HG02852 (cell line): Measurements from ENCODE around the gene POU2AF1.

Experiments
- ATAC-seq: cut with Tn5 transposase; IDR thresholded peaks from one replicate; pipeline ENCODE4 v1.9.1; 2021; ENCODE audit warnings: mild to moderate bottlenecking, moderate library complexity; ENCODE audit not compliant: unreplicated experiment

POU2AF1 gene

DNA sequence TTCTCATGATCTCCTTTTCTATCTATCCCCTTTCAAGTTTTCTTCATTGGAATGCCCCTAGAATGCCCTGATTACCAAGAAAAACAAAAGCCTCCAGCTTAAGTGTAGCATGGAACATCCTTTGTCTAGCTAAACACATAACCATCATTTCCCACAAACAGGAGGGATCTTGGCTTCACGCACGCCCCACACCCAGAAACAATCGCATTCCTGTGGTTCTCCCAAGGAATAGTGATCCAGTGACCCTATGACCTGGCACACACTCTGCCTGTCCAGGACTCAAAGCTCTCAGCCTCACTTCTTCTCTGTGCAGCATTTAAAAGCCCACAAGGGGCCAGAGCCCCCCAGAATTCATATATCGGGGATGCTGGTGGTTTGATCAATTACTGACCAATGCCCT lies 9.3 kb upstream of the POU2AF1 start:
- no peak for ATAC-seq

DNA sequence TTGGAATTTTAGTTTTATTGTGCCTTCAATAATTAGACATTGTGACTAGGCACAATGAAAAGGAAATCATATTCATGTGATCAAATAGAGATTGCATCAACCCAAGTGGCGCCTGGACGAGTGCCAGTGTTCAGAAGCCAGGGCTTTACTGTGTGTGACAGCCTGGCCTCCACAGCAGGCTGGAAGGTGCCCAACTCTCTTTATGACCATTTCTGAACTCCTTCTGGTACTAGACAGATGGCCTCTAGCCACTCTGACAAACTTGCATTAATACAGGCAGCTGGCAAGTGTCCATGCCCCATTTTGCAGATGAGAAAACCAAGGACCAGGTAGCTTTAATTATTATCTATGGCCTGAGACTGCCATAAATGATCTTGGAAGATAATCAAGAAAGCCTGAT lies 8.3 kb upstream of the POU2AF1 start:
- no peak for ATAC-seq

DNA sequence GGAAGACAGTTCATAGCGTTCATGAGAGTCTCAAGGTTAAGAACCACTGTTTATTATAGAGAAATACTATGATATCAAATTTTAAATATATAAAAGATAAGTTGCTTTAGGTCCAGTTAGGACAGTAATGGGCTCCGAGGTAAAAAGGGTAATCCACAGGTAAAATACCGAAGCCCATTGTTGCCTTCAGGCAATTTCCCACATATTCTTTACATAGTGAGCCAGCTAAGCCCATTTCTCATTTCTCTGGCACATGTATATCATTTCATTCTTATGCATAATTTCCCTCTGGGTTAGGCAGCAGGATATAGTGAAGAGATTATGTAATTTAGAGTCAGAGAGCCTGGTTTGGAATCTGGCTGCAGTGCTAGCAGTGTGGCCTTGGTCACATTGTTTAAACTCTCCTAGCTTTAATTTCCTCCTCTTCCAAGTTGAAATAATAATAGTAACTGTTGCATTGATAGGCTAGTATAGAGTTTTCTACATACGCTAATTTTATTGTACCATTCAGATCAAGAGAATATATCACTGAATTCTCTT lies 7.6 kb upstream of the POU2AF1 start:
- no peak for ATAC-seq

DNA sequence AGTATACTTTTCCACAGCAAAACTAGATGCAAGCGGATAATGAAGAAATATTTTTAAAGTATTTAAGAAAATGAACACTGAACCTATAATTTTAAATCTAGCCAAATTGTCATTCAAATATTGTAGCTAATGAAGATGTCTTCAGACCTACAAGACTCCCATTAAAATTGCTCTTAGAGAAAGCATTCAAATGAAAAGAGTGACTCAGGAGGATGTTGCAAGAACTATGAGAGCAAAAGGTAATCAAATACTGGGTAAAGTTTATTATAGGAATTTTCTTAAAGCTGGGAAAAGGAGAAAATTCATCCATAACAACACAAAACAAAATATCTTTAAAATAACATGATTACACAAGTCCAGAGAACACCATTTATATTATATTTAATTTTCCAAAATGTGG lies 5.4 kb upstream of the POU2AF1 start:
- no peak for ATAC-seq

DNA sequence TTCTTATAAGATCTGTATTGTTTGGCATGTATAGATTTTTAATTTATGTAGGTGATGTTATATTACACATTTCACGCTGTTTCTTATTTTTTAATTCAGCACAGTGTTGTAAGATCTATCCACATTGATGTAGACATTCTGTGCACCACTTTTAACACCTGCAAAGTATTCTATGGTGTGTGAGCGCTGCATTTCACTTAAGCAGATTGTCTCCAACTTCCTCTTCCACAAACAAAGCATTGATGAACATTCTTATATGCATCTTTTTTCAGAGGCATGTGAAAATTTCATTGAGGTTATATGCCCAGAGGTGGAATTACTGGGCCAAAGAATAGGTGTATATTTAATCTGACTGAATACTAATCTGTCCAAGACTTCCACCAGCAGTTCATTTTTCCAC lies 3.4 kb upstream of the POU2AF1 start:
- no peak for ATAC-seq

DNA sequence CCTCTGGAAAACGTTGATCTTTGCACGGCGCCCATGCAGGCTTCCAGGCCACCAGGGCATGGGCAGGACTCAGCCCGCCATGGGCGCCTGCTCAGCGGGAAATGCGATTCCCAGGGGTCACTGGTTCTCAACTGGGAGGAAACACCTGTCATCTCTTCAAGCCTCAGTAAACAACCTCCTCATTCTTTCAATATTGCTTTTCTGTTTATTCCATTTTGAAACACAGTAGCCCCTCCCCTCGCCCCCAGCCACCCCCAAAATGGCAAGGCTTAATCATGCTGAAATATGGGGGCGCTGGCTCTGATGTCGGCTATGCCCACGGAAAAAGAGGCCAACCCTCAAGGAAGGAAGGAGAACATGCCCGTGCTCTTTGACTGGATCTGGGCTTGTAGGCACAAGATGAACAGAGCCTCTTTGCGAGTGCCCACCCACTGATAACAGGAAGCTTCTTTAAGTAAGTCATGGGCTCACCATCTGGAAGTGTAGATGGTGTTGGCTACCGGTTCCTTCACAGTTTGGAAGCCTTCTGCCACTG lies 594 bp upstream of the POU2AF1 start:
- peak; percentile 34 for ATAC-seq

DNA sequence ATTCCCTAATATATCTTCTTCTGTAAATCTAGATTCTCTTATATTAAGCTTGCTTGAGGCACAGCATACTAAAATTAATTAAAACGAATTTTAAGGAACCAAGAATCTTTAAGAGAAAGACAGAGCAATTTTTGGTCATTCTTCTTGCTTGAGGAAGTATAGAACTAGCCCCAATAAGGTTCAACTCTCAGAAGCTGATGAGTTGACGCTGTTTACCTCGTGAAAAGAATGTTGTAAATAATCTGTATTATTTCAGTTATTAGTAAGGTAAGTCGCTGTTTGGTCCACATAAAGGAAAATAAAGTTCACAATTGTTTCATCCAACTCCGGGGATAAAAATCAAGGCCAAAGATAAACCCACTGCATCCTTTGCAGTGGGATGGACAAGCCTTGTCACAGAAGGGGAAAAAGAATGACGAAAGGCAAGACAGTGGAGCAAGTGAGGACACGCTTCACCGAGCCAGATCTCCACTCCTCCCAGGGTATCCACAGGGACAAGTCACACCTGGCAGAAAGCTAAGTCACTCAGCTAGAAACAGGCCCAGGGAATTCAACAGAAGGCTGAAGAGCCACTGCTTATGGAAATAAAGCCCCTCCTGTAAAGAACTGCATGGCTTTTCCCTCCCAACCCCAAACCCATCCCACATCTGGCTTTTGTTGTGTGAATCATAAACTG lies 752 bp downstream of the POU2AF1 start:
- ATAC-seq = peak; percentile 4

DNA sequence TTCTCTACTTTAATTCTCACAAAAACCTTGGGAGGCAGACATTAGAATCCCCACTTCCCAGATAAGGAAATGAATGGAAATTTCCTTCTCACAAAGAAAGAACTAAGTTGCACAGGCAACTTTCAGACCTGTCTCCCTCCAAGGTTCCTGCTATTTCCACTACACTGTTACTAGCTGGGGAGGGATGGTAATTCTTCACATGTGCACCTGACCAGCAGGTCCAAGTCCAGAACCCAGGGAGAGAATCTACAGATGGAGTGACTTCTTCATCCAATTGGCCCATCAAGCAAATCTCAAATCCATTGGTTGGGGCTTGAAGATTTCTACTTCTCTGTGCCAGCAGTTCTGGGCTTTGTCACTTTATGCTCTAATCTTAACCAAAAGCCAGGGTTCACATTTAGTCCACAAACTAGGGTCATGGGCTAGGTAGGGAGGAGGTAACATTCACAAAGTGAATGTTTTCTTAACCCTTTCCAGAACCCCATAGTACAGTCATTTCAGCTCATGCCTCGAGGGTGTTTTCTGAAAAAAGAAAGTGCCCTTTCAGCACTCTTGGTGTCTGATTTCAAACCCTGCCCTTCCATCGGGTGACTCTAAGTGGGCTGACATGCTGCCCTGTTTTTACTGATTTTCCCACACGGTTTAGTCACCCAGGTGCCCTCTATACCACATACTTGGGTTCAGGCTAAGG lies 2.7 kb downstream of the POU2AF1 start:
- ATAC-seq = no peak

DNA sequence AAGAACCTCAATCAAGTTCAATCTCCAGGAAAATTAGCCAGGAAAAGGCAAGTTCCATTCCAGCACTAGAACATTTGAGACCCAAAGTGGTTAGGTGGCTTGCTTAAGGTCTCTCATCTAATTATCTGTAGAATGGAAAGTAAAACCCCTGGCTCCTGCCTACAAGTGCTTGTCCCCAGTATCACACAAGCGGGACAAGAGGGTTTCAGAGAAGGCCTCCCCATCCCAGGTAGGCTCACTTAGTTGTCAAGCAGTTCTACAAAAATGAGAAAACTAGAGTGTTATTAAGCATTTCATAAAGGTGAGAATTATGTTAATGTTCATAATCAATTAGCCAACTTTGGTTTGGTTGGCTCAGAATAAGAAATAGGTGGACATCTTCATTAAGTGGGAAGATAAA lies 5.5 kb downstream of the POU2AF1 start:
- ATAC-seq = no peak

DNA sequence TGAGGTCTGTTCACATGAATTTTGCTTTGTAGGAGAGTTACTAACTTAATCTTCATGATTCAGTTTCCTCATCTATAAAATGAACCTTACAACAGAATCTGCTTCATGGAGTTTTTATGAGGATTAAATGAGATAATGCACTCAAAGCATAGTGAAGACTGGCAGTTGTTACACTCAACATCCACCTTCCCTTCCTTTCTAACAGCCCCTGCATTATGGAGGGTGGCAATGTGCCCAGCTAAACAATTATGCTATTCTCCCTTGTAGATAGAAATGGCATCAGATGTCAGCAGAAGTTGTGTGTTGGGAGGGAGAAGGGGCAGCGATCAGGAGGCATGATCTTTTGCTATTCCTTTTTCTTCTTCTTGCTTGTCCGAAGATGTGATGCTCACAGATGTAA lies 6.5 kb downstream of the POU2AF1 start:
- no peak for ATAC-seq

DNA sequence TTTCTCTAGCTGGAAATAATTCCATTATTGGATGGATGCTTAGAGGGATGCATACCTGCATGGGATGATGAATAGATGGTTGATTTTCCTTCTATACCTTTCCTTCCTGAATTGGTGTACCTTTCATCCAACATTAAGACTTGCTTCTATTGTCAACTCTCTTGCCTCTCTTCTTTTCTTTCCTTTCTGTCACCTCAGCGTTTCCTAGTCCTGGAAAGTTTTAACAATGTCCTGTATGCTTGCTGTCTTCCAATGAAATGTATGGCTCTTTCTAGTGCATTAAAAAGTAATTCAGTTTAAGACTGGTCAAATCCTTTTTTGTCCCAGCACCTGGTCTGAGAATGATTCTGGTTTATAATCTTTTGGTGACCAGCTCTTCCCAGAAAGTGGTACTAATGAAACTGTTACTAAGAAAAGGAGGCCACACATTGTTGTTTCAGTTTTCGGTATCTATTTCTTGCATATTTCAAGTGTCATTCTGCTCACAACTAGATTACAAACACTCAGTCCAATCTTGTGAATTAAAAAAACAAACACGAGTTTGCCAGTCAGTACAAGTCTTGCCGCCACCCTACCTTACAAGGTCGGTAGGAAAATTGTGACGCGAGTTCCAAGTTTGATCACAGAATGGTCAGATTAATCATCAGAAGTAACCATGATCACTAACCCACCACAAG lies 8.0 kb downstream of the POU2AF1 start:
- ATAC-seq = peak; percentile 28

DNA sequence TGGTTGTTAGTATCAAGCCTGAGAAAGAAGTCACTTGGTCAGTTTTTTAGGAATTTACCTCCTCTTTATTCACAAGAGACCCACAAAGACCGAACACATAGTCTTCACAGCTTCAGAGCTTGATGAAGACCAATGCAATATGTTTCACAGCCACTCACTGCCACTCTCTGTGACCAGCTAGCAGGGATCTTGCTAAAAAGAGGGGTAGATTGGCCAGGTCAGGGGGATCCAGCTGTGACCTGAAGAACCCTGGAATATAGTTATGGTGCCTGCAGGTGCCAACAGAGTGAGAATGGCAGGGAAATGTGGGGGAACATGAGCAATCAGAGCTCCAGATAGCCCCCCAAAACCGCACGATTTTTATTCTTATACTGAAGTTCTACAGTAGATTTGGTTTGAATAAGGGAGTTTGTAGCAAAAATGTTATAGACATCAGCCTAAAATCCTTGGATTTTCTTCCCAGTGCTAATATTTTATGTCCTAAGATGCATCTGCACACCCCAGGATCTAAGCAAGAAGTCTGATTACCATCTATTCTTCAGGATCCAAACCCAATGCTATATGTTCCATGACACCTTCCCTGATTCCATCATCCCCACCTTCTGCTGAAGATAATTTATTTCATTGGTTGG lies 8.7 kb downstream of the POU2AF1 start:
- no peak for ATAC-seq

DNA sequence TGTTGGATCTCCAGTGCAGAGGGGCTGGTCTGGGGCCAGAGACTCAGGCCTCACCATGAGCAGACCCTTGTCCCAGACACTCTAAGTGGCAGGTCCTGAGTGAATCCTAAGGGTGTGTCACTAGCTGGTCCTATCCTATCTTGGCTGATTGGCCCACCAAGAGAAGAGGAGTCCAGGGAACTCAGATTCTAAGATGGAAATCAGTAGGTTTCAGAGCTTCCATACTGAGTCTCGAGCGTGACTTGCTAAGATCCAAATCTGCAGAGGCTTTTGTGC lies 10.9 kb downstream of the POU2AF1 start:
- peak; percentile 3 for ATAC-seq

DNA sequence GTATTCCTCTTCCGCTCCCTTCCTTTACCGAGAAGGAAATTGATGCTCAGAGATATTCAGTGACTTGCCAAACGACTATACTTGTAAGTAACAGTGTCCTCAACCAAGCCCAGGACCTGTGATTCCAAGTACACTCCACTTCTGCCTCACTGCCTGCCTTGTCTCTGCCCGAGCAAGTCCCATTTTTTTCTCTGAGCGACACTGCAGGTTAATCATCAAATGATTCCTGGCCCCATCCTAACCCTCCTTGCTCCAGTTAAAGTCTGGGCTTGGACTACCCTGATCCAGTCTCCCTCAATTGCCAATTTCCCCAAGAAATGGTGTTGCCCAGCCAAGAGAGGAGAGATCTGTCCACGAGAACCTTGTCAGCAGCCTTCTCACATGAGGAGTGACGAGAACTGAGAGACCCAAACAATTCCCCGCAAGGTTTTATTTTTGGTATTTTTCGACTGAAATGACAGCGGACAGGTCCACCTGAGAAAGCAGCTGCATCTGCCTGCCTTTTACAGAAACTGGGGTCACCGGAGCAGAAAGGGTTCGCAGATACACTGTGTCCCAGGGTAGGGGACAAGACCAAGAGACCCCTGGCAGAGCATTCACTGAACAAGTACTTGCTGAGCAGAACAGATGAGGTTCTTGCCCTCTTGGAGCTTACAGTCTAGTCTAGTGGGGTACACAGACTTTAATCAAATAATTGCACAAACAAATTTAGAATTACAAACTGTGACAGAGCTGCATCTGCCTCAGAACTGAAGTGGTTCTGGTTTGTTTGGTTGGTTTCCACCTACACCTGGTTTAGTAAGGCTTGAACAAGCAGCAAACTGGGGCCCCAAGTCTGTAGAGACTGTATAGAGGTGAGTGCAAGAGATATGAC lies 11.4 kb downstream of the POU2AF1 start:
- peak; percentile 60 for ATAC-seq

DNA sequence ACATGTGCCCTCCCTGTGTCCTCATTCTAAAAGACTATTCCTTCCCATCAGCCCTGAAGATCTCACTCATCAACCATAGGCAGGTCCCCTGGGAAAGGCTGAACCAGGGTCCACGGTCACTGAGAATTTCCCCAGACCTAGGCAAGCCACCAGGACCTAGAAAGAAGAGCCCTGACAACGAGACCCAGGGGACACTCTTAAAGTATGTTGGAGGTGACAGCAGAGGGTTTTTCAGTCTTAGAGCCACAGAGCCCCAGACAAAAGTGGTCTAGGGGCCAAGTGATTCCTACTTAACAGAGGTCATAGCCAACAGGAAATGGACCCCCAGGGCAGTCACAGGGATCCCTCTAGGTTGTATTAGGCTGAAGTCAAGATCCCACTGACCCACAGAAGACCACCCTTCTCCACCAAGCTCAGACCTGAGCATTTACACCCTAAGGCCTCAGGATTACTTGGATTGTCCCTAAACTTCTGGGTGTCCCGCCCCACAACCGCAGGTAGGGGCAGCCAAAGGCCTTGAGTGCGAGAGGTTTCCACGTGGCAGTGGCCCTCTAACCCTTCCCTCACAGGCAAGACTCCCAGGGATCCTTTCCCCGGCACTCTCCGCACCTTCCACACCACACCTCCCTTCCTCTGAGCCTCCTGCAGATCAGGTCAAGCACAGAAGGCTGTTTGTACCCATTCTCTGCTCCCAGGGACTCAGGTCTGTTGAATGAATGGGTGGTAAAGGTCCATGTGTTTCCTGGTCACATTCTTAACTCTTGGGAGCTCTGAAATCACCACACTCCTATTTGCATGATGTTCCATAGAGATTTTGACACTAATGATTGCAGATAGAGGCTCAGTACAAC lies 12.3 kb downstream of the POU2AF1 start:
- ATAC-seq = no peak

DNA sequence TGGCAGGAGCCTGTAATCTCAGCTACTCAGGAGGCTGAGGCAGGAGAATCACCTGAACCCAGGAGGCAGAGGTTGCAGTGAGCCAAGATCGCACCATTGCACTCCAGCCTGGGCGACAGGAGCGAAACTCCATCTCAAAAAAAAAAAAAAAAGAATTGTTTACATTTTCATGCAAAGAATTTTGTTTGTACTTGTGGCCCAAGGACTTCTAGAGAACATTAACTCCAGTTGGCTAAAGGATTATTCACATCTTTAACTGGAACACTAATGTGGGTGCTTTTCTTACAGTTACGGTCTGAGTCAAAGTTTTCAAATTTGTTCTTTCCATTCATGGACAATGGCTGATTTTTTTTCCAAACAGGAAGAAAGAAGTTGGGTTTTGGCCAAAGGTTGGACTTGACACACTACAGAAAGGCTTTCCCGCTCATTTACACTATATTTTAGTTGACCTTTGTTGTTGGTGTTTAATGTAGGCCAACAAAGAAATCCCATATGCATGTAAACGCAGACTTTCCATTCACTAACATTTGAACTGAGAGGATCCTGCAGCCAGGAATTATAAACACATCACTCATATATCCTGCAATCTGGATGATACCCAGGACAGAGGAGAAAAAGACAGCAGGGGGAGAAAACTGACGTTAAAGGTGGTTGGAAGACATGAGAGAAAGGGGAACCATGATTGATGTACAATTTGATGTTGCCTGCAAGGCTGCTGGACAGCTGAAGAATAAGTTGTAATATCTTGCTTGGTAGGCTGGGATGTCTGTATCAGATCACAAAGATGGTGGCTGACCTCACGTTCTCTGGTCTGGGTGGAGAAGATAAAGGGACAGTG lies 13.1 kb downstream of the POU2AF1 start:
- ATAC-seq = no peak

DNA sequence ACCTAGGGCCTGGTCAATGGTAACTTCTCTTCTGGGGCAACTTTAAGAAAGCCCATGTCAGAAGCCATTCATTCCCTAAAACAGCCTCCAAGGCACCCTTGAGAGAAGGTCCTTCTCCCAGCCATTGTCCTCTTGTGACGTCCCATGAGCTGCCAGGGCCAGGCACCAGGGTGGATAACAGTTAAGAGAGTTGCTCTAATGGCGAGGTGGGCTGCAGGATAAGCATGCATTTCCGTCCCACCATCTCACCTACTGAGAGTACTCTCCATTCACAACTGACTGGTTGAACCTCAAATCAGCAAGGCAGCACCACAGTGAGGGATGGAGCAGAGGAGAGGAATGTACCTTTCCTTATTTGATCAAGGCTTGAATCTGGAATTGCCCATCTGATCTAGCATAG lies 14.6 kb downstream of the POU2AF1 start:
- ATAC-seq = no peak

DNA sequence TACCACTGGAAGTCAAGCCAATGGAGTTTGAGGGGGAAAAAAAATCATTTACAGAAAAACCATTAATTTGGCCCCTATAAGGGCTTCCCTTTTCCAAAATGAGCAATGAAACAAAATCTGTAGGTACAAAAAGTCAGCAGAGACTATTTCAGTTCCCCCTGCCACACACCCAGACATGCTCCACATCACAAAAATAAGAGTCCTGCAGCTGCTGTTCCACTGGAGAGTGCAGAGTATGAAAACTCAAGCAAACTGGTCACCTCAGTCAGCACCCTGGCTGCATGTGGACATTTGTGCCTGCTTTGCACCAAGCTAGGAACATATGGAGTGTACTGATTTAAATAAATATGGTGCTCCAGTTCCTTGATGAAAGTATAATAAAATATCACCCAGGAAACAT lies 15.1 kb downstream of the POU2AF1 start:
- no peak for ATAC-seq
